SU-DHL-6 (cell line): ENCODE results near the gene OR7G3.

Source experiments
- CTCF ChIP-seq: fragments of 200-600 bp; sonication (generic); IDR thresholded peaks from one replicate; pipeline ENCODE4 v1.5.1; 2017; ENCODE audit warnings: antibody characterized with exemption, mild to moderate bottlenecking, low read length, moderate library complexity; ENCODE audit not compliant: insufficient read depth, poor library complexity, severe bottlenecking
- EZH2phosphoT487 ChIP-seq: fragments of 200-600 bp; sonication (generic), shearing (Covaris generic); conservative IDR thresholded peaks from 2 replicates; pipeline ENCODE4 v1.6.1; 2018; ENCODE audit warnings: mild to moderate bottlenecking, antibody characterized with exemption, low read length, moderate library complexity, mixed read lengths

DNA sequence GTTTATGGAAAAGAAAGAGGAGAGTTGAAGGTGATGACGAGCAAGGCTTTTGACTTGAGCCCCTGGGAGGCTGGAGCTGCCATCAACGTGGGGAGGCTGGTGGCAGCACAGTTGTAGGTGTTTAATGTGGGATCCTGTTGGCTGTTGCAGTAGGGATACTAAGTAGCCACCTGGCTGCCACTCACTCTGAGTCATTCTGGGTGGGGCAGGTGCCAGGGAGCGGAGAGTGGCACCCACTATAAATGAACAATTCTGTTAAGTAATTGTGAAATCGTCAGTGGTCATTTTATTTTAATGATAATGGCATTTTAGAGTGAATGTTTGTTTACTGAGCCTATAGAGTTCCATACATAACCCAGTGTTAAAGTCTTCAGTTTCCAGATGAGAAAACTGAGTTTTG is 23.2 kb upstream of the OR7G3 start:
- TF ChIP-seq CTCF (no peak), EZH2phosphoT487 (no peak)
